ENCODE results near the gene SNX20. TPM values are rescaled to one million over a fixed set of nuclear protein-coding genes. Genes with fewer than 3 reads are reported as not detected.

The SNX20 gene
- total RNA-seq, 1 experiment from 2014 or later = not detected

- no peak overlapping the region for H3K4me2 ChIP-seq (ENCODE audit: insufficient read depth, insufficient read length, low read length)
- no peak overlapping the region for H4K5ac ChIP-seq (ENCODE audit: insufficient read length, low read depth, low read length)
- H3K9me3 Mint-ChIP-seq = no peaks in the 10 kb centered on the region
- no peak overlapping the region for H4K91ac ChIP-seq (ENCODE audit: insufficient read length, low read depth, low read length)
- peaks cover 2% of the 10 kb centered on the region for H3K27me3 Mint-ChIP-seq (ENCODE audit: low read depth)
- DNase-seq = no peak
- H3K23me2 ChIP-seq (ENCODE audit: insufficient read length, low read depth, low read length, poor library complexity, severe bottlenecking) = no peaks in the 10 kb centered on the region
- H3K79me2 ChIP-seq (ENCODE audit: insufficient read depth, low read length) = no peaks in the 10 kb centered on the region
- no peak overlapping the region for H3K56ac ChIP-seq (ENCODE audit: insufficient read length, low read depth, low read length)
- no peaks in the 10 kb centered on the region for H3K36me3 Mint-ChIP-seq (ENCODE audit: insufficient read depth in 1 of 3, low read depth in 3 of 3)
- no peak overlapping the region for H3K23ac ChIP-seq (ENCODE audit: insufficient read length, low read depth, low read length)
- no peak for TF ChIP-seq CTCF (conservative IDR thresholded peaks at IDR 0.05)
- no peak overlapping the region for H2BK20ac ChIP-seq (ENCODE audit: low read depth, low read length, poor library complexity, severe bottlenecking)
- H3K4ac ChIP-seq (ENCODE audit: low read depth, low read length) = no peak overlapping the region
- H3K27ac ChIP-seq (ENCODE audit: insufficient read length, low read depth, low read length) = no peak overlapping the region
- no peak overlapping the region for H3K4me3 Mint-ChIP-seq
- H3K79me1 ChIP-seq (ENCODE audit: insufficient read depth, low read depth, low read length, poor library complexity, severe bottlenecking) = no peaks in the 10 kb centered on the region
- no CpG with 5 or more reads among the region's 6 CpGs for WGBS (ENCODE audit: extremely low coverage, insufficient read length, low lambda C conversion rate)
- H3K9me3 ChIP-seq (ENCODE audit: control insufficient read depth, low read depth, low read length) = no peaks in the 10 kb centered on the region
- no peak overlapping the region for H3T11ph ChIP-seq (ENCODE audit: low read length)
- no peaks in the 10 kb centered on the region for H3K4me1 Mint-ChIP-seq
- H2BK15ac ChIP-seq (ENCODE audit: low read depth, low read length) = no peak overlapping the region
- no peak overlapping the region for H2BK5ac ChIP-seq (ENCODE audit: insufficient read length, low read length)
- no peak overlapping the region for H2AFZ ChIP-seq (ENCODE audit: low read length)
- no peak overlapping the region; a peak in 1 of 7 replicates for H3K27ac Mint-ChIP-seq
- H3K14ac ChIP-seq (ENCODE audit: insufficient read depth, low read length) = no peak overlapping the region
- no peak overlapping the region for H3K9ac ChIP-seq (ENCODE audit: extremely low read depth, insufficient read length, low read length)
- no peaks in the 10 kb centered on the region for H3K4me1 ChIP-seq (ENCODE audit: insufficient read depth, low read length)
- no peak overlapping the region for H4K8ac ChIP-seq (replicated peaks; ENCODE audit: insufficient read length, low read depth, low read length)
- H2AK5ac ChIP-seq (ENCODE audit: insufficient read length, low read length) = no peak overlapping the region
- no peaks in the 10 kb centered on the region for H3K27me3 ChIP-seq (ENCODE audit: insufficient read depth, low read length)
- no peak overlapping the region for H2BK120ac ChIP-seq (ENCODE audit: low read depth, low read length, poor library complexity, severe bottlenecking)
- H4K20me1 ChIP-seq (ENCODE audit: control insufficient read depth, insufficient read depth, insufficient read length) = no peaks in the 10 kb centered on the region
- H2BK12ac ChIP-seq (ENCODE audit: insufficient read length, low read depth, low read length) = no peak overlapping the region
- H3K18ac ChIP-seq (ENCODE audit: insufficient read length, low read depth, low read length) = no peak overlapping the region
These were observed 1.2 kb downstream of the SNX20 start for GRCh38 chr16:50679676-50680555.

Measured in H9 (cell line).